ENCODE data around the gene PAQR7.

Gene PAQR7

GRCh38 chr1:25875154-25875855 lies at the start of gene PAQR7:
TSS of gene PAQR7 (minus strand) at chr1:25875708. CDS start at chr1:25863839, 11,869 bp downstream.
- in situ Hi-C loops (cut with MboI; ENCODE audit: low sequenced_read_pairs) = no loop called here

GRCh38 chr1:25924454-25924853 lies 48.9 kb upstream of the PAQR7 start:
- in situ Hi-C loops (cut with MboI; ENCODE audit: low sequenced_read_pairs) = no loop called here

- in situ Hi-C loops (cut with MboI; ENCODE audit: low sequenced_read_pairs) = no loop called here
Observed at GRCh38 chr1:25922971-25923552, 47.6 kb upstream of the PAQR7 start.

- in situ Hi-C loops (cut with MboI; ENCODE audit: low sequenced_read_pairs) = no loop called here
Observed at GRCh38 chr1:25922056-25922970, 46.8 kb upstream of the PAQR7 start.

GRCh38 chr1:25918615-25919014 lies 43.1 kb upstream of the PAQR7 start:
- in situ Hi-C loops (cut with MboI; ENCODE audit: low sequenced_read_pairs) = no loop called here

GRCh38 chr1:25917996-25918395 lies 42.5 kb upstream of the PAQR7 start:
- in situ Hi-C loops (cut with MboI; ENCODE audit: low sequenced_read_pairs) = no loop called here

- in situ Hi-C loops (cut with MboI; ENCODE audit: low sequenced_read_pairs) = no loop called here
Observed at GRCh38 chr1:25916460-25916859, 41.0 kb upstream of the PAQR7 start.

- in situ Hi-C loops (cut with MboI; ENCODE audit: low sequenced_read_pairs) = no loop called here
Observed at GRCh38 chr1:25914074-25914995, 38.8 kb upstream of the PAQR7 start.

GRCh38 chr1:25913206-25913605 lies 37.7 kb upstream of the PAQR7 start:
- in situ Hi-C loops (cut with MboI; ENCODE audit: low sequenced_read_pairs) = no loop called here

- in situ Hi-C loops (cut with MboI; ENCODE audit: low sequenced_read_pairs) = no loop called here
Observed at GRCh38 chr1:25912076-25912831, 36.7 kb upstream of the PAQR7 start.

- in situ Hi-C loops (cut with MboI; ENCODE audit: low sequenced_read_pairs) = no loop called here
Observed at GRCh38 chr1:25911162-25911561, 35.7 kb upstream of the PAQR7 start.

- in situ Hi-C loops (cut with MboI; ENCODE audit: low sequenced_read_pairs) = no loop called here
Observed at GRCh38 chr1:25909040-25909439, 33.5 kb upstream of the PAQR7 start.

- in situ Hi-C loops (cut with MboI; ENCODE audit: low sequenced_read_pairs) = no loop called here
Observed at GRCh38 chr1:25908161-25908560, 32.7 kb upstream of the PAQR7 start.

GRCh38 chr1:25907601-25908000 lies 32.1 kb upstream of the PAQR7 start:
- in situ Hi-C loops (cut with MboI; ENCODE audit: low sequenced_read_pairs) = no loop called here

- in situ Hi-C loops (cut with MboI; ENCODE audit: low sequenced_read_pairs) = no loop called here
Observed at GRCh38 chr1:25906644-25907300, 31.3 kb upstream of the PAQR7 start.

GRCh38 chr1:25905680-25906643 lies 30.5 kb upstream of the PAQR7 start, which contains the start of gene STMN1:
TSS of gene STMN1 (minus strand) at chr1:25906419. CDS start at chr1:25904676, 1,743 bp downstream.
- in situ Hi-C loops (cut with MboI; ENCODE audit: low sequenced_read_pairs) = no loop called here

GRCh38 chr1:25904943-25905679 lies 29.6 kb upstream of the PAQR7 start:
- in situ Hi-C loops (cut with MboI; ENCODE audit: low sequenced_read_pairs) = no loop called here

Data from HL-60/S4 treated with phorbol 12-myristate 13-acetate at 8.2 ng/mL for 4 days and 3 days (cell line).